ENCODE data around the gene CDA.

DNA sequence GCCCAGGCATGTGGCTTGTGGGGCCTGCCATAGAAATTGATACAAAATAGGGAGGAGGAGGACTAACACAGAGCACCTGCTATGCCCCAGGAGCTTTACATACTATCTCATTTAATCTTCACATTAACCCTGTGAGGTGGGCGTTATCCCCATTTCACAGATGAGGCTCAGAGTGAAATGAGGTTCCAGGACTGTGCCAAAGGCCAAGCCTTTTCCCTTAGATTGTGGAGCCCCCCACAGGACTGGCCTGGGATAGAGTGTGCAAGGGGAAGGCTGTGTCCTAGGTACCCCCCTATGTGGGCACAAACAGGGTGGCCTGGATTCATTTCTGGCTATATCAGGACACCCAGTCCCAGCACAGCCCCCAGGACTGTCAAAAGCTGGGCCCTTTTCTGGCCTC, 74.5 kb downstream of the CDA start:
- TF ChIP-seq SP1 (IDR thresholded peaks at IDR 0.05) (no peak), HDGF (IDR thresholded peaks at IDR 0.05; ENCODE audit: borderline replicate concordance) (no peak), BHLHE40 (IDR thresholded peaks at IDR 0.05; ENCODE audit: borderline replicate concordance) (no peak), FOXK2 (IDR thresholded peaks at IDR 0.05) (no peak), ARNT (IDR thresholded peaks at IDR 0.05) (no peak), FOXA1 (IDR thresholded peaks at IDR 0.05) (no peak), SUZ12 (IDR thresholded peaks at IDR 0.05) (no peak)
- TF ChIP-seq, protein P1, sequence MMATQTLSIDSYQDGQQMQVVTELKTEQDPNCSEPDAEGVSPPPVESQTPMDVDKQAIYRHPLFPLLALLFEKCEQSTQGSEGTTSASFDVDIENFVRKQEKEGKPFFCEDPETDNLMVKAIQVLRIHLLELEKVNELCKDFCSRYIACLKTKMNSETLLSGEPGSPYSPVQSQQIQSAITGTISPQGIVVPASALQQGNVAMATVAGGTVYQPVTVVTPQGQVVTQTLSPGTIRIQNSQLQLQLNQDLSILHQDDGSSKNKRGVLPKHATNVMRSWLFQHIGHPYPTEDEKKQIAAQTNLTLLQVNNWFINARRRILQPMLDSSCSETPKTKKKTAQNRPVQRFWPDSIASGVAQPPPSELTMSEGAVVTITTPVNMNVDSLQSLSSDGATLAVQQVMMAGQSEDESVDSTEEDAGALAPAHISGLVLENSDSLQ (IDR thresholded peaks at IDR 0.05): no peak

Data from HEK293T (cell line).